HL-60 (cell line): ENCODE data around the gene GADD45G.

Experiments used
- DNase-seq, 2 experiments: peaks; one replicate each; pipeline ENCODE4 v3.0.0-alpha.2; 2010 to 2020; ENCODE audit warnings: low read depth in 1 of 2, low spot score in 1 of 2
- H3K27ac ChIP-seq: fragments of 250-450 bp; sonication (Bioruptor Pico); replicated peaks from 2 replicates; pipeline ENCODE4 v1.5.1; 2020; ENCODE audit warnings: mild to moderate bottlenecking, moderate library complexity
- H3K27me3 ChIP-seq: fragments of 250-450 bp; sonication (Bioruptor Pico); 2 replicates; pipeline ENCODE4 v1.5.1; 2021; ENCODE audit warnings: mild to moderate bottlenecking, moderate library complexity; ENCODE audit not compliant: insufficient read depth, poor library complexity, severe bottlenecking
- H3K4me3 ChIP-seq: replicated peaks from 2 replicates; pipeline ENCODE4 v1.5.1; 2011; ENCODE audit warnings: mild to moderate bottlenecking, control low read depth, low read length; ENCODE audit not compliant: insufficient read depth
- CTCF ChIP-seq: IDR thresholded peaks from one replicate; pipeline ENCODE4 v1.5.1; 2011; ENCODE audit warnings: low read length, control low read depth, inconsistent platforms; ENCODE audit not compliant: insufficient read depth
- GABPA ChIP-seq: IDR thresholded peaks from 2 replicates; pipeline ENCODE4 v1.6.1; 2012; ENCODE audit warnings: low read depth
- POLR2AphosphoS5 ChIP-seq: IDR thresholded peaks from 2 replicates; pipeline ENCODE4 v1.6.1; 2012; ENCODE audit warnings: low read depth
- REST ChIP-seq: IDR thresholded peaks from 2 replicates; pipeline ENCODE4 v1.6.1; 2012; ENCODE audit warnings: low read depth; ENCODE audit not compliant: insufficient replicate concordance
- SPI1 ChIP-seq: IDR thresholded peaks from 2 replicates; pipeline ENCODE4 v1.6.1; 2012; ENCODE audit warnings: low read depth, mild to moderate bottlenecking, borderline replicate concordance

GADD45G gene

GRCh38 chr9:89597711-89598362 is 7.0 kb upstream of the GADD45G start:
- Histone ChIP-seq H3K27me3 (no peaks in the 10 kb centered on the region), H3K4me3 (no peak overlapping the region), H3K27ac (no peak overlapping the region)
- peak in 1 of 2 experiments; percentile 58 for DNase-seq
- TF ChIP-seq GABPA (no peak), POLR2AphosphoS5 (no peak), CTCF (peak; percentile 85)

- H3K4me3 ChIP-seq, result no peak overlapping the region
- DNase-seq, result no peak
- H3K27me3 ChIP-seq, result peaks cover 1% of the 10 kb centered on the region
- TF ChIP-seq REST (no peak), SPI1 (no peak), CTCF (no peak), GABPA (no peak), POLR2AphosphoS5 (no peak)
- no peak overlapping the region for H3K27ac ChIP-seq
These were observed 6.5 kb upstream of the GADD45G start for GRCh38 chr9:89598363-89598713.

GRCh38 chr9:89598926-89599325 is 5.9 kb upstream of the GADD45G start:
- no peak for DNase-seq
- Histone ChIP-seq H3K27me3 (peaks cover 7% of the 10 kb centered on the region), H3K4me3 (no peak overlapping the region), H3K27ac (no peak overlapping the region)
- TF ChIP-seq REST, result no peak
- no peak for TF ChIP-seq GABPA
- TF ChIP-seq CTCF, result no peak
- TF ChIP-seq SPI1, result no peak
- no peak for TF ChIP-seq POLR2AphosphoS5

- no peak for TF ChIP-seq CTCF
- no peak for TF ChIP-seq REST
- TF ChIP-seq POLR2AphosphoS5, result no peak
- TF ChIP-seq SPI1, result no peak
- TF ChIP-seq GABPA, result no peak
- Histone ChIP-seq H3K27ac (no peak overlapping the region), H3K4me3 (no peak overlapping the region), H3K27me3 (peaks cover 25% of the 10 kb centered on the region)
- no peak for DNase-seq
These were observed 4.0 kb upstream of the GADD45G start for GRCh38 chr9:89600831-89601230.
